ENCODE measurements around the gene PCDH12. TPM values are rescaled to one million over a fixed set of nuclear protein-coding genes. Genes with fewer than 3 reads are reported as not detected.
A peak's percentile ranks its signal among the peaks of the same experiment; 100 is the strongest.

Gene PCDH12
- total RNA-seq, 1 experiment from 2014 or later: not detected

- DNase-seq (ENCODE audit: unreplicated experiment): peak; percentile 26
- intact Hi-C loops (cut with micrococcal nuclease): no loop called here
- Mint-ChIP-seq H3K4me3 (ENCODE audit: unreplicated experiment) (no peak overlapping the region), H3K9me3 (ENCODE audit: unreplicated experiment) (no peaks in the 10 kb centered on the region), H3K36me3 (ENCODE audit: insufficient read depth, unreplicated experiment) (no peaks in the 10 kb centered on the region), H3K27ac (ENCODE audit: low read depth, unreplicated experiment) (no peak overlapping the region), H3K27me3 (ENCODE audit: insufficient read depth, unreplicated experiment) (peaks cover 16% of the 10 kb centered on the region), H3K4me1 (ENCODE audit: insufficient read depth, unreplicated experiment) (peaks cover 6% of the 10 kb centered on the region)
- TF ChIP-seq CTCF (IDR thresholded peaks at IDR 0.05; ENCODE audit: unreplicated experiment): no peak
- BruUV-seq (replicated peaks): no TSS peak
- ChIA-PET POLR2A (interaction anchor here (0.7 to 2.1 kb wide), 4 partner anchors 7 to 86 kb away, joined by 3 to 11 read pairs (median 4); partner anchors contain the start of genes DELE1 and RNF14), CTCF (interaction anchor here (0.6 to 3.0 kb wide), 13 partner anchors 11 to 782 kb away, joined by 3 to 18 read pairs (median 4); partner anchors contain the start of genes PCDH1 and RNF14)
Observed at GRCh38 chr5:141915881-141916336, 42.1 kb downstream of the PCDH12 start.

- POLR2A ChIA-PET: interaction anchor here (1.3 to 2.1 kb wide), 2 partner anchors 8 to 54 kb away, joined by 6 to 11 read pairs; partner anchors contain the start of genes DELE1 and RNF14
- Mint-ChIP-seq H3K27ac (ENCODE audit: low read depth, unreplicated experiment) (no peak overlapping the region), H3K4me1 (ENCODE audit: insufficient read depth, unreplicated experiment) (peaks cover 12% of the 10 kb centered on the region), H3K9me3 (ENCODE audit: unreplicated experiment) (no peaks in the 10 kb centered on the region), H3K36me3 (ENCODE audit: insufficient read depth, unreplicated experiment) (no peaks in the 10 kb centered on the region), H3K27me3 (ENCODE audit: insufficient read depth, unreplicated experiment) (peaks cover 16% of the 10 kb centered on the region), H3K4me3 (ENCODE audit: unreplicated experiment) (no peak overlapping the region)
- DNase-seq (ENCODE audit: unreplicated experiment): no peak
- CTCF ChIA-PET: interaction anchor here (0.6 to 3.0 kb wide), 6 partner anchors 8 to 112 kb away, joined by 3 to 18 read pairs (median 4); partner anchors contain the start of gene DELE1
- no peak for TF ChIP-seq CTCF (IDR thresholded peaks at IDR 0.05; ENCODE audit: unreplicated experiment)
- no TSS peak for BruUV-seq (replicated peaks)
- intact Hi-C loops (cut with micrococcal nuclease): no loop called here
Observed at GRCh38 chr5:141914797-141915196, 43.2 kb downstream of the PCDH12 start.

GRCh38 chr5:141914199-141914743 is 43.7 kb downstream of the PCDH12 start:
- no peak for TF ChIP-seq CTCF (IDR thresholded peaks at IDR 0.05; ENCODE audit: unreplicated experiment)
- POLR2A ChIA-PET: interaction anchor here (2.1 kb wide), 1 partner anchor 9 kb away, joined by 11 read pairs; the partner anchor contains the start of gene DELE1
- H3K9me3 Mint-ChIP-seq (ENCODE audit: unreplicated experiment): no peaks in the 10 kb centered on the region
- CTCF ChIA-PET: interaction anchor here (1.0 to 3.0 kb wide), 3 partner anchors 9 to 46 kb away, joined by 3 to 18 read pairs (median 4); partner anchors contain the start of gene DELE1
- no peaks in the 10 kb centered on the region for H3K36me3 Mint-ChIP-seq (ENCODE audit: insufficient read depth, unreplicated experiment)
- H3K4me1 Mint-ChIP-seq (ENCODE audit: insufficient read depth, unreplicated experiment): peaks cover 14% of the 10 kb centered on the region
- no peak overlapping the region for H3K4me3 Mint-ChIP-seq (ENCODE audit: unreplicated experiment)
- H3K27me3 Mint-ChIP-seq (ENCODE audit: insufficient read depth, unreplicated experiment): peaks cover 16% of the 10 kb centered on the region
- H3K27ac Mint-ChIP-seq (ENCODE audit: low read depth, unreplicated experiment): no peak overlapping the region
- BruUV-seq (replicated peaks): no TSS peak
- intact Hi-C loops (cut with micrococcal nuclease): no loop called here
- DNase-seq (ENCODE audit: unreplicated experiment): no peak

- no peak overlapping the region for H3K4me3 Mint-ChIP-seq (ENCODE audit: unreplicated experiment)
- intact Hi-C loops (cut with micrococcal nuclease): no loop called here
- ChIA-PET CTCF (interaction anchor here (1.0 to 1.2 kb wide), 2 partner anchors 23 to 24 kb away, joined by 4 to 7 read pairs; no protein-coding TSS in a partner anchor), POLR2A (interaction anchor here (2.1 to 5.1 kb wide), 2 partner anchors 9 to 10 kb away, joined by 11 to 31 read pairs; partner anchors contain the start of gene DELE1)
- peaks cover 19% of the 10 kb centered on the region for H3K4me1 Mint-ChIP-seq (ENCODE audit: insufficient read depth, unreplicated experiment)
- TF ChIP-seq CTCF (IDR thresholded peaks at IDR 0.05; ENCODE audit: unreplicated experiment): no peak
- H3K9me3 Mint-ChIP-seq (ENCODE audit: unreplicated experiment): no peaks in the 10 kb centered on the region
- no peak overlapping the region for H3K27ac Mint-ChIP-seq (ENCODE audit: low read depth, unreplicated experiment)
- DNase-seq (ENCODE audit: unreplicated experiment): no peak
- H3K27me3 Mint-ChIP-seq (ENCODE audit: insufficient read depth, unreplicated experiment): peaks cover 16% of the 10 kb centered on the region
- BruUV-seq (replicated peaks): no TSS peak
- H3K36me3 Mint-ChIP-seq (ENCODE audit: insufficient read depth, unreplicated experiment): no peaks in the 10 kb centered on the region
Observed at GRCh38 chr5:141913560-141914198, 44.3 kb downstream of the PCDH12 start.
